Activated CD4-positive, alpha-beta T cell treated with anti-CD3 and anti-CD28 coated beads for 4 hours (primary cell): ENCODE measurements around the gene IWS1.
"Not testable (repeated sequence)": the region's sequence is repeated elsewhere in the genome, so short reads cannot be mapped to it uniquely, and the experiment has no call there.

ENCODE experiments used
- DNase-seq, 2 donors: peaks; one replicate each; pipeline ENCODE4 v3.0.0-alpha.2; 2020

IWS1 gene

GRCh38 chr2:127560201-127560930 is 34.1 kb upstream of the IWS1 start:
- no peak for DNase-seq

- DNase-seq, result no peak
These were observed 33.2 kb upstream of the IWS1 start for GRCh38 chr2:127559454-127559853.

GRCh38 chr2:127558911-127559310 is 32.6 kb upstream of the IWS1 start:
- DNase-seq, result no peak

- no peak for DNase-seq
These were observed 26.6 kb upstream of the IWS1 start for GRCh38 chr2:127552846-127553245.

- DNase-seq, result no peak
These were observed 26.0 kb upstream of the IWS1 start for GRCh38 chr2:127552336-127552735.

GRCh38 chr2:127551221-127551930 is 25.1 kb upstream of the IWS1 start:
- no peak for DNase-seq

GRCh38 chr2:127546797-127547196 is 20.5 kb upstream of the IWS1 start:
- no peak for DNase-seq

- DNase-seq, result no peak
These were observed 19.5 kb upstream of the IWS1 start for GRCh38 chr2:127545796-127546195.

- no peak for DNase-seq
These were observed 18.9 kb upstream of the IWS1 start for GRCh38 chr2:127545189-127545588.

GRCh38 chr2:127543013-127543501 is 16.8 kb upstream of the IWS1 start:
- not testable (repeated sequence) for DNase-seq

GRCh38 chr2:127542231-127542630 is 15.9 kb upstream of the IWS1 start:
- DNase-seq, result no peak

GRCh38 chr2:127541809-127542208 is 15.5 kb upstream of the IWS1 start:
- no peak for DNase-seq

GRCh38 chr2:127537644-127538043 is 11.4 kb upstream of the IWS1 start:
- DNase-seq, result no peak

- no peak for DNase-seq
These were observed 10.6 kb upstream of the IWS1 start for GRCh38 chr2:127536707-127537541.

- DNase-seq, result no peak
These were observed 9.6 kb upstream of the IWS1 start for GRCh38 chr2:127535918-127536317.

GRCh38 chr2:127535422-127535901 is 9.2 kb upstream of the IWS1 start, which contains the start of gene MYO7B:
MYO7B (plus strand) TSS chr2:127535683; CDS start chr2:127559723, 24,040 bp downstream.
- DNase-seq, result no peak

GRCh38 chr2:127532296-127532695 is 6.0 kb upstream of the IWS1 start:
- no peak for DNase-seq

GRCh38 chr2:127531221-127531648 is 4.9 kb upstream of the IWS1 start:
- no peak for DNase-seq

- DNase-seq, result no peak
These were observed 4.2 kb upstream of the IWS1 start for GRCh38 chr2:127530245-127531140.

- not testable (repeated sequence) for DNase-seq
These were observed 3.1 kb upstream of the IWS1 start for GRCh38 chr2:127529416-127529815.

GRCh38 chr2:127528487-127528886 is 2.2 kb upstream of the IWS1 start:
- no peak for DNase-seq
